ENCODE results near the gene BANF1. TPM values are rescaled to one million over a fixed set of nuclear protein-coding genes. Genes with fewer than 3 reads are reported as not detected.

Gene BANF1
- total and polyA plus RNA-seq, 4 donors: 10.7 to 100.0 (median 47.0) TPM

DNA sequence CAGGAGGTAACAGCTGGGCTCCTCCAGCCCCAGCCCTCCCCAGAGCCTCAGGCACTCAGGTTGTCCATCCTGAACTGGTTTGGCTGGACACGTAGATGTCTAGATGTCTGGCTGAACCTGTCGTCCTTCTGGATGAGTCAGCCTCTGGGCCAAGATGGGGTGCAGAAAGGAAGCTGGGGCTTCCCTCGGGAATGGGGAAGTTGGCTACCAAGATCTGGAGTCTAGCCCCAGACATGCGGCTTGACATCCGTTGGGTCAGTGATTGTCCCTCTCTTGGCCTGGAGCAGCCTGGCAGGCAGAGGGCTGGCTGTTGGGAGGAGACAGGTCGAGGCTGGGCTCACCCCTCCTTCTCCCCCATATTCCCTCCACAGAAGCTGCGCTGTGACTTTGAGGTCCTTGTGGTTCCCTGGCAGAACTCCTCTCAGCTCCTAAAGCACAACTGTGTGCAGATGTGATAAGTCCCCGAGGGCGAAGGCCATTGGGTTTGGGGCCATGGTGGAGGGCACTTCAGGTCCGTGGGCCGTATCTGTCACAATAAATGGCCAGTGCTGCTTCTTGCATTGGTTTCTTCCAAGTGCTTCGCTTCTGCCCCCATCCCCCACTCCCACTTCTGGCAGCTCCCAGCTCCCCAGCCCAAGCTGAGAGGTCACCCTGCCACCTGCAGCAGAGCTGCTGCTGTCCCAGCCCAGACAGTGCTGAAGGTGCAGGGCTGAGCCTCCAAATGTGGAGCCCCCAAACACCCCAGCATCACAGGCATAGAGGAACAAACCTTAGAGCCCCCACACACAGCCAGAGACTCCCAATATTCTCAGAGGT, 10.9 kb downstream of the BANF1 start:
- Histone ChIP-seq H3K36me3 (ENCODE audit: control insufficient read depth in 4 of 4, insufficient read depth in 3 of 4, low read depth in 1 of 4, low read length in 3 of 4) (no peaks in the 10 kb centered on the region), H3K9ac (ENCODE audit: low read depth in 1 of 2, low read length in 2 of 2) (no peak overlapping the region), H3K27me3 (ENCODE audit: control insufficient read depth in 4 of 4, insufficient read depth in 4 of 4, low read length in 3 of 4) (peaks cover 0 to 14% (median 0%) of the 10 kb centered on the region in 4 donors), H3K9me3 (ENCODE audit: control insufficient read depth in 4 of 4, low read length in 3 of 4) (no peaks in the 10 kb centered on the region), H3K4me3 (ENCODE audit: low read depth in 1 of 3, low read length in 3 of 3) (no peak overlapping the region), H3K4me1 (ENCODE audit: control insufficient read depth in 4 of 4, insufficient read depth in 4 of 4, low read length in 3 of 4) (peaks cover 0 to 4% (median 1%) of the 10 kb centered on the region in 4 donors), H3K27ac (ENCODE audit: low read depth in 1 of 2, low read length in 2 of 2) (no peak overlapping the region)
- no peak for DNase-seq (ENCODE audit: low spot score)
- TF ChIP-seq, protein P1, sequence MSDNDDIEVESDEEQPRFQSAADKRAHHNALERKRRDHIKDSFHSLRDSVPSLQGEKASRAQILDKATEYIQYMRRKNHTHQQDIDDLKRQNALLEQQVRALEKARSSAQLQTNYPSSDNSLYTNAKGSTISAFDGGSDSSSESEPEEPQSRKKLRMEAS (IDR thresholded peaks at IDR 0.05): no peak
- no peak for TF ChIP-seq HNF4G (IDR thresholded peaks at IDR 0.05)
- TF ChIP-seq, protein P2, sequence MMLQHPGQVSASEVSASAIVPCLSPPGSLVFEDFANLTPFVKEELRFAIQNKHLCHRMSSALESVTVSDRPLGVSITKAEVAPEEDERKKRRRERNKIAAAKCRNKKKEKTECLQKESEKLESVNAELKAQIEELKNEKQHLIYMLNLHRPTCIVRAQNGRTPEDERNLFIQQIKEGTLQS (IDR thresholded peaks at IDR 0.05): no peak
- no peak for TF ChIP-seq FOXA2 (IDR thresholded peaks at IDR 0.05)
- no peak for TF ChIP-seq RAD21 (IDR thresholded peaks at IDR 0.05)
- TF ChIP-seq SP1 (IDR thresholded peaks at IDR 0.05): no peak
- TF ChIP-seq JUND (IDR thresholded peaks at IDR 0.05): no peak
- no peak for TF ChIP-seq NR2F2 (IDR thresholded peaks at IDR 0.05)
- no peak for TF ChIP-seq TAF1 (conservative IDR thresholded peaks at IDR 0.05)
- TF ChIP-seq, protein P3, sequence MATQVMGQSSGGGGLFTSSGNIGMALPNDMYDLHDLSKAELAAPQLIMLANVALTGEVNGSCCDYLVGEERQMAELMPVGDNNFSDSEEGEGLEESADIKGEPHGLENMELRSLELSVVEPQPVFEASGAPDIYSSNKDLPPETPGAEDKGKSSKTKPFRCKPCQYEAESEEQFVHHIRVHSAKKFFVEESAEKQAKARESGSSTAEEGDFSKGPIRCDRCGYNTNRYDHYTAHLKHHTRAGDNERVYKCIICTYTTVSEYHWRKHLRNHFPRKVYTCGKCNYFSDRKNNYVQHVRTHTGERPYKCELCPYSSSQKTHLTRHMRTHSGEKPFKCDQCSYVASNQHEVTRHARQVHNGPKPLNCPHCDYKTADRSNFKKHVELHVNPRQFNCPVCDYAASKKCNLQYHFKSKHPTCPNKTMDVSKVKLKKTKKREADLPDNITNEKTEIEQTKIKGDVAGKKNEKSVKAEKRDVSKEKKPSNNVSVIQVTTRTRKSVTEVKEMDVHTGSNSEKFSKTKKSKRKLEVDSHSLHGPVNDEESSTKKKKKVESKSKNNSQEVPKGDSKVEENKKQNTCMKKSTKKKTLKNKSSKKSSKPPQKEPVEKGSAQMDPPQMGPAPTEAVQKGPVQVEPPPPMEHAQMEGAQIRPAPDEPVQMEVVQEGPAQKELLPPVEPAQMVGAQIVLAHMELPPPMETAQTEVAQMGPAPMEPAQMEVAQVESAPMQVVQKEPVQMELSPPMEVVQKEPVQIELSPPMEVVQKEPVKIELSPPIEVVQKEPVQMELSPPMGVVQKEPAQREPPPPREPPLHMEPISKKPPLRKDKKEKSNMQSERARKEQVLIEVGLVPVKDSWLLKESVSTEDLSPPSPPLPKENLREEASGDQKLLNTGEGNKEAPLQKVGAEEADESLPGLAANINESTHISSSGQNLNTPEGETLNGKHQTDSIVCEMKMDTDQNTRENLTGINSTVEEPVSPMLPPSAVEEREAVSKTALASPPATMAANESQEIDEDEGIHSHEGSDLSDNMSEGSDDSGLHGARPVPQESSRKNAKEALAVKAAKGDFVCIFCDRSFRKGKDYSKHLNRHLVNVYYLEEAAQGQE (IDR thresholded peaks at IDR 0.05): no peak
- TF ChIP-seq YY1 (IDR thresholded peaks at IDR 0.05): no peak
- 54% methylated on average over 12 of the region's 12 CpGs for WGBS

DNA sequence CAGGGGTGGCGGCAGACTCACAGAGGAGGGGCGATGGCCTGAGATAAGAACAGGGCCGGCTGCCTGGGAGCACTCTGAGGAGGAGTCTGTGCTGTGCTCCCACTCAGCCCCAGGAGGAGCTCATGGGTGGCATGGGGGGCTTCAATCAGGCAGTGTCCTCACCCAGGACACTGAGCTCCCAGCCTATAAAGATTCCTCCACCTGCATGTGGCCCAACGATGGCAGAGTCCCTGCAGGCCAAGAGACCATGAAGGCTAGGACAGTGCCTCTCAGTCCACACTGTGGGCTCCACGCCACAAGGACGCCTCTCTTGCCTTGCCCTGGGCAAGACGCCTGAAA, 11.4 kb downstream of the BANF1 start:
- no peaks in the 10 kb centered on the region for H3K36me3 ChIP-seq (ENCODE audit: control insufficient read depth in 4 of 4, insufficient read depth in 3 of 4, low read depth in 1 of 4, low read length in 3 of 4)
- 62% methylated on average over 7 of the region's 7 CpGs for WGBS
- H3K9me3 ChIP-seq (ENCODE audit: control insufficient read depth in 4 of 4, low read length in 3 of 4): no peaks in the 10 kb centered on the region
- peaks cover 0 to 14% (median 0%) of the 10 kb centered on the region in 4 donors for H3K27me3 ChIP-seq (ENCODE audit: control insufficient read depth in 4 of 4, insufficient read depth in 4 of 4, low read length in 3 of 4)
- TF ChIP-seq, protein P1 (IDR thresholded peaks at IDR 0.05): no peak
- H3K9ac ChIP-seq (ENCODE audit: low read depth in 1 of 2, low read length in 2 of 2): no peak overlapping the region
- DNase-seq (ENCODE audit: low spot score): no peak
- no peak overlapping the region for H3K27ac ChIP-seq (ENCODE audit: low read depth in 1 of 2, low read length in 2 of 2)
- H3K4me3 ChIP-seq (ENCODE audit: low read depth in 1 of 3, low read length in 3 of 3): no peak overlapping the region
- H3K4me1 ChIP-seq (ENCODE audit: control insufficient read depth in 4 of 4, insufficient read depth in 4 of 4, low read length in 3 of 4): peaks cover 0 to 4% (median 1%) of the 10 kb centered on the region in 4 donors

DNA sequence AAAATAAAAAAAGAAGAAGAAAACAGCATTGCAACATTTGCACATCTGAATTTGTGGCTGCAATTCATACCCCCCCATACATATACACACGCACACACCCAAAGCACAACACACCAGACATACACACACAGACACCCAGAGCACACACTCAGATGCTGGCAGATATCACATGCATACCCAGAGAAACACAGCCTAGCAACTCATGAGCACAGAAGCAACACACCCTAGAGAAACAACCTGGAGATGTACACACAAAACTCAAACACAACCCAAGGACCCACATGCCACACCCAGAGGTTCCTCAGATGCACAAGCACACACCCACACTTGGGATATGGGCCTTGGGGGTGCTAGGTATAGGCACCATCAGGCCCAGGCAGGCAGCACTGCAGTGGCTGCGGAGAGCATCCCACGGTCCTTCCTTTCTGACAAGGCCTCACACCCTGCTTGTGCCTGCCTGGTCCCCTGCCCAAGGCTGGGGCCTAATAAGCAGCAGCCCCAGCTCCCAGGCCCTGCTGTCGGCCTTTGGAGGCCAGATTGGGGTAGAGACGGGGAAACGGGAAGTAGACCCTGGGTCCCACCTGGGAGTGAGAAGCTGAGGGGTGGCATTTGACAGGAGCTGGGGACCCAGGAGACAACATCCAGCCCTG, 12.6 kb downstream of the BANF1 start:
- Histone ChIP-seq H3K4me1 (ENCODE audit: control insufficient read depth in 4 of 4, insufficient read depth in 4 of 4, low read length in 3 of 4) (peaks cover 0 to 4% (median 1%) of the 10 kb centered on the region in 4 donors), H3K4me3 (ENCODE audit: low read depth in 1 of 3, low read length in 3 of 3) (no peak overlapping the region), H3K36me3 (ENCODE audit: control insufficient read depth in 4 of 4, insufficient read depth in 3 of 4, low read depth in 1 of 4, low read length in 3 of 4) (no peaks in the 10 kb centered on the region), H3K27me3 (ENCODE audit: control insufficient read depth in 4 of 4, insufficient read depth in 4 of 4, low read length in 3 of 4) (peaks cover 0 to 14% (median 0%) of the 10 kb centered on the region in 4 donors), H3K9me3 (ENCODE audit: control insufficient read depth in 4 of 4, low read length in 3 of 4) (no peaks in the 10 kb centered on the region), H3K27ac (ENCODE audit: low read depth in 1 of 2, low read length in 2 of 2) (no peak overlapping the region), H3K9ac (ENCODE audit: low read depth in 1 of 2, low read length in 2 of 2) (no peak overlapping the region)
- no peak for DNase-seq (ENCODE audit: low spot score)
- TF ChIP-seq NR2F2 (IDR thresholded peaks at IDR 0.05) (no peak), SP1 (IDR thresholded peaks at IDR 0.05) (no peak), FOXA1 (IDR thresholded peaks at IDR 0.05) (no peak), HNF4A (conservative IDR thresholded peaks at IDR 0.05) (no peak), RXRA (IDR thresholded peaks at IDR 0.05) (no peak), TAF1 (conservative IDR thresholded peaks at IDR 0.05) (no peak), JUND (IDR thresholded peaks at IDR 0.05) (no peak), YY1 (IDR thresholded peaks at IDR 0.05) (no peak), EGR1 (IDR thresholded peaks at IDR 0.05; ENCODE audit: low read depth in 2 of 2) (no peak), FOXA2 (IDR thresholded peaks at IDR 0.05) (no peak), HNF4G (IDR thresholded peaks at IDR 0.05) (no peak)
- TF ChIP-seq, protein P4, sequence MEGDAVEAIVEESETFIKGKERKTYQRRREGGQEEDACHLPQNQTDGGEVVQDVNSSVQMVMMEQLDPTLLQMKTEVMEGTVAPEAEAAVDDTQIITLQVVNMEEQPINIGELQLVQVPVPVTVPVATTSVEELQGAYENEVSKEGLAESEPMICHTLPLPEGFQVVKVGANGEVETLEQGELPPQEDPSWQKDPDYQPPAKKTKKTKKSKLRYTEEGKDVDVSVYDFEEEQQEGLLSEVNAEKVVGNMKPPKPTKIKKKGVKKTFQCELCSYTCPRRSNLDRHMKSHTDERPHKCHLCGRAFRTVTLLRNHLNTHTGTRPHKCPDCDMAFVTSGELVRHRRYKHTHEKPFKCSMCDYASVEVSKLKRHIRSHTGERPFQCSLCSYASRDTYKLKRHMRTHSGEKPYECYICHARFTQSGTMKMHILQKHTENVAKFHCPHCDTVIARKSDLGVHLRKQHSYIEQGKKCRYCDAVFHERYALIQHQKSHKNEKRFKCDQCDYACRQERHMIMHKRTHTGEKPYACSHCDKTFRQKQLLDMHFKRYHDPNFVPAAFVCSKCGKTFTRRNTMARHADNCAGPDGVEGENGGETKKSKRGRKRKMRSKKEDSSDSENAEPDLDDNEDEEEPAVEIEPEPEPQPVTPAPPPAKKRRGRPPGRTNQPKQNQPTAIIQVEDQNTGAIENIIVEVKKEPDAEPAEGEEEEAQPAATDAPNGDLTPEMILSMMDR (IDR thresholded peaks at IDR 0.05; ENCODE audit: low read depth, low read length, missing input control): no peak
- TF ChIP-seq, protein P5, sequence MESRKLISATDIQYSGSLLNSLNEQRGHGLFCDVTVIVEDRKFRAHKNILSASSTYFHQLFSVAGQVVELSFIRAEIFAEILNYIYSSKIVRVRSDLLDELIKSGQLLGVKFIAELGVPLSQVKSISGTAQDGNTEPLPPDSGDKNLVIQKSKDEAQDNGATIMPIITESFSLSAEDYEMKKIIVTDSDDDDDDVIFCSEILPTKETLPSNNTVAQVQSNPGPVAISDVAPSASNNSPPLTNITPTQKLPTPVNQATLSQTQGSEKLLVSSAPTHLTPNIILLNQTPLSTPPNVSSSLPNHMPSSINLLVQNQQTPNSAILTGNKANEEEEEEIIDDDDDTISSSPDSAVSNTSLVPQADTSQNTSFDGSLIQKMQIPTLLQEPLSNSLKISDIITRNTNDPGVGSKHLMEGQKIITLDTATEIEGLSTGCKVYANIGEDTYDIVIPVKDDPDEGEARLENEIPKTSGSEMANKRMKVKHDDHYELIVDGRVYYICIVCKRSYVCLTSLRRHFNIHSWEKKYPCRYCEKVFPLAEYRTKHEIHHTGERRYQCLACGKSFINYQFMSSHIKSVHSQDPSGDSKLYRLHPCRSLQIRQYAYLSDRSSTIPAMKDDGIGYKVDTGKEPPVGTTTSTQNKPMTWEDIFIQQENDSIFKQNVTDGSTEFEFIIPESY (IDR thresholded peaks at IDR 0.05): no peak
- TF ChIP-seq, protein P2 (IDR thresholded peaks at IDR 0.05): no peak
- WGBS: 96% methylated on average over 6 of the region's 6 CpGs
